ENCODE results near the gene ZNF783.
"Not testable (repeated sequence)": the region's sequence is repeated elsewhere in the genome, so short reads cannot be mapped to it uniquely, and the experiment has no call there.

ZNF783 gene

DNA sequence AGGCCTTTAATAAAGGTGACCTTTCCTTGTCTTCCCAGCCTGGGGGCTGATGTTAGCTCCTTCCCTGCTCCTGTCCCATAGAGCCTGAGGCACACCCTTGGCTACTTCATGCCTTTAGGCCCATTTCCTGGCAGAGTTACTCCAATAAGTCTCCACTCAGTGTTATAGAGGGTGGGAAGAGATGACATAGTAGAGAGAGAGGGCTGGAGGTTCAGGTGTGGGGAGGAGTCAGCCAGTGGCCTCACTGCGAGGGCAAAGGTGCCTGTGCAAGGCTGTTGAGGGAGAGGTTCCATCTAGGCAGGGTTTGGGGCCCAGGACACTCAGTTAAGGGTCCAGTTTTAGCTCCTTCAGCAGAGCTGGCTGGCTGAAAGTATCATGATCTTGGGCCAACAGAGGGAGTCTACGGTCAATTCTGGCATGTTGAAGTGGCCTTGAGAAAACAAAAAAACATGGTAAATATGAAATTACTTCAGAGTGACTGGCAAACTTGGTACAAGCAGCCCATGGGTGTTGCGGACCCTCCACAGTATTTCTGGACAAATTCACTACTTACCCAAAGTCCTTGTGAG is 67.9 kb downstream of the ZNF783 start:
- H3K4me1 ChIP-seq (ENCODE audit: insufficient read depth, low read length) = no peaks in the 10 kb centered on the region
- no peaks in the 10 kb centered on the region for H3K36me3 ChIP-seq (ENCODE audit: insufficient read depth, low read length)
- no peak overlapping the region for H3K9ac ChIP-seq (ENCODE audit: low read depth, low read length)
- H3K9me3 ChIP-seq (ENCODE audit: control insufficient read depth, insufficient read depth, low read length) = peaks cover 3% of the 10 kb centered on the region; the same call in 1 of the 2 replicates

- Histone ChIP-seq H3K9ac (ENCODE audit: low read depth, low read length) (no peak overlapping the region), H3K9me3 (ENCODE audit: control insufficient read depth, insufficient read depth, low read length) (peaks cover 3% of the 10 kb centered on the region; the same call in 1 of the 2 replicates), H3K4me1 (ENCODE audit: insufficient read depth, low read length) (no peaks in the 10 kb centered on the region), H3K36me3 (ENCODE audit: insufficient read depth, low read length) (no peaks in the 10 kb centered on the region)
Observed at GRCh38 chr7:149330914-149331567, 69.0 kb downstream of the ZNF783 start.

GRCh38 chr7:149332602-149333320 is 70.8 kb downstream of the ZNF783 start:
- H3K9me3 ChIP-seq (ENCODE audit: control insufficient read depth, insufficient read depth, low read length); H3K9ac ChIP-seq (ENCODE audit: low read depth, low read length); H3K4me1 ChIP-seq (ENCODE audit: insufficient read depth, low read length); H3K36me3 ChIP-seq (ENCODE audit: insufficient read depth, low read length): not testable (repeated sequence)

DNA sequence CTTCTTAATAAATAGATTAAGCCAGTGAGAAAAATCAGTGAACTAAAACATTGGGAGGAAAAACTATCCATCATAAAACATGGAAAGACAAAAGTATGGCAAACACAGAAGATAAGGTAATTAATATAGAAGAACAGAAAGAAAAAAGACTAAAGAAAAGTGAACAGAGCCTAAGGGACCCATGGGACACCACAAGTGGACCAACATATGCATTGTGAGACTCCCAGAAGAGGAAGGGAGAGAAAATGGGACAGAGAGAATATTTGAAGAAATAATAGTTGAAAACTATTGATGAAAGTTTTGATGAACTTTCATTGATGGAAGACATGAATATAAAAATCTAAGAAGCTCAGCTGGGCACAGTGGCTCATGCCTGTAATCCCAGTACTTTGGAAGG is 71.3 kb downstream of the ZNF783 start:
- H3K9ac ChIP-seq (ENCODE audit: low read depth, low read length) = no peak overlapping the region
- no peaks in the 10 kb centered on the region for H3K36me3 ChIP-seq (ENCODE audit: insufficient read depth, low read length)
- H3K9me3 ChIP-seq (ENCODE audit: control insufficient read depth, insufficient read depth, low read length) = peaks cover 3% of the 10 kb centered on the region; the same call in 1 of the 2 replicates
- H3K4me1 ChIP-seq (ENCODE audit: insufficient read depth, low read length) = no peaks in the 10 kb centered on the region

- no peak overlapping the region for H3K9ac ChIP-seq (ENCODE audit: low read depth, low read length)
- peaks cover 3% of the 10 kb centered on the region; the same call in 1 of the 2 replicates for H3K9me3 ChIP-seq (ENCODE audit: control insufficient read depth, insufficient read depth, low read length)
- H3K36me3 ChIP-seq (ENCODE audit: insufficient read depth, low read length) = no peaks in the 10 kb centered on the region
- no peaks in the 10 kb centered on the region for H3K4me1 ChIP-seq (ENCODE audit: insufficient read depth, low read length)
Observed at GRCh38 chr7:149334219-149334618, 72.2 kb downstream of the ZNF783 start.

Data from ES-I3 (cell line).